ENCODE results near the gene OXSR1.
A peak's percentile ranks its signal among the peaks of the same experiment; 100 is the strongest.
"Not testable (repeated sequence)": the region's sequence is repeated elsewhere in the genome, so short reads cannot be mapped to it uniquely, and the experiment has no call there.

OXSR1 gene

DNA sequence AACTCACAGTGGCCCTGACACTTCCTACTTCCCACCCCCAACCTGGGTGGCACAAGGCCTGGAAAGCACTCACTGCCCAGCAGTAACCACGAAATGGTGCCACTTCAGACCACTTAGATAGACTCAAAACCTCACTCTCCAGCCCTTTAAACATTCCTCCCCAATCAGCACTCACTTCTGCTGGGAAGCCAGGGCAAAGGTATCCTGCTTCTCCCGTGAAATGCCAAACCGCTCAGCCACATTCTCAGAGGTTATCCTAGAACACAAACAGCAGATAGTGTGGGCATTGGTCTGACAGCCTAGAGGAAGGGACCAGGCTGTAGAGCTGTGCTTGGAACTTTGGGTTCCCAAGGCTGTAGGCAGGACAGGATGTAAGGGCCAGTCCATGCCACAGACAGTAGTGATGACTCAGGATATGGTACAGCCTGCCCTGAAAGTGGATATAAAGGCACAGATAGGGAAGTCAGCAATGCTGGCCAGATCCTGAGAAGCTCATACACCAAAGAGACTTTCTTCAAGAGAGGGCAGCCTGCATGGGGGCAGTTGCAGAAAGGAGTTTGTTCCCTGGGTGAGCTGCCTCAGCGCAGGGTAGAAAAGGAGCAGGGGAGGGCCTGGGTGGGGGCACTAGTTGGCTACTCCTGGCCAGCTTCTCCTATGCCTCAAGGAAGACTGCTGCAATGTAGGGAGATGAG, 37.6 kb upstream of the OXSR1 start:
- DNase-seq (ENCODE audit: low read depth): no peak

DNA sequence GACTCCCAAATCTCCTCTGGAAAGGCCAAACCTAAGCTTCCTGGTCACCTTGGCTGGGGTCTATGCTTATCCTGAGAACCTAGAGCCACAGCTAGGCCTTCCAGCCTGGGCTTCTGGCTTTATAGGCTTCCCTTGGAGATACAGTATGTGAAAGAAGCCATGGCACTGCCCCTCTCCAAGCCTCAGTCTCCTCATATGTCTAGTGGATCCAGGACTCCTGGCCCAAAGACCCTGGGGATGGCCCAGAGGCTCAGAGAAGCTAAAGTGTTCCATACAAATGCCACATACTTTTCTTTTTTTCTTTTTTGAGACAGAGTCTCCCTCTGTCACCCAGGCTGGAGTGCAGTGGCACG, 37.1 kb upstream of the OXSR1 start:
- DNase-seq (ENCODE audit: low read depth): no peak

DNA sequence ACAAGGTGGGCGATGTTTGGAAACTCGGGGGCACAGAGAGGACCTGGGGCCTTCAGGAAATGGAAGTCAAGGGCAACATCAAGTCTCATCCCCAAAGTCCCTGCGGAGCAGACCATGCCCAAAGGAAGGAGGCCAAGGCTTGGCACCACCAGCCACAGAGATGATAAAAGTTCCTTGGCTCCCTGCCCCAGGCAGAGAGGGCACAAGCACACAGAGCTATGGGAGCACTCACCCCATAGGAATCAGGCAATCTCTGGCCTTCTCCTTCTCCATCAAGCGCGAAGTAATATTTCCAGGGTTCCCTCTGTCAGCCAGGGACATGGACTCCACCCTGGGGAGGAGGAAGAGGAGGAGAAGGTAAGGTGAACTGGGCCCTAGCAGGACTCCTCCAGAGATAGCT, 36.3 kb upstream of the OXSR1 start:
- DNase-seq (ENCODE audit: low read depth): no peak

DNA sequence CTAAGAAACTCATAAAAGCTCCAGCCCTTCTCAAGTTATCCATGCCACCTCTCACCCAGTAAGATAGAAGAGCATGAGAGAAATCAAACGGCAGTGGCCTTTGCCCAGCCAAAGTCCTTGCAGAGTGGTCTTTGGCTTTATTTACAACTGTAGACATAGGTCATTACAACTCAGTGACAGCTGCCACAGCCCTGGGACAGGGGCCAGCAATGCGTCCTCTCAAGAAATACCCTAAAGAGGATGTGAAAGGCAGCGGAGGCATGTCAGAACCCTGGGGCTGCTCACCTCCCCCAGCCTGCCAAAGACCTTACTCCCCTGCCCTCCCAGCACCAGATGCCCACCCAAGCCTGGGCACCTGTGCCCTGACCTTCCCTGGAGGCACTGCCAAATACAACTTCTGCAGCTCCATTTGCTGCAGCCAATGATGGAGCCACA, 34.7 kb upstream of the OXSR1 start:
- DNase-seq (ENCODE audit: low read depth): no peak

DNA sequence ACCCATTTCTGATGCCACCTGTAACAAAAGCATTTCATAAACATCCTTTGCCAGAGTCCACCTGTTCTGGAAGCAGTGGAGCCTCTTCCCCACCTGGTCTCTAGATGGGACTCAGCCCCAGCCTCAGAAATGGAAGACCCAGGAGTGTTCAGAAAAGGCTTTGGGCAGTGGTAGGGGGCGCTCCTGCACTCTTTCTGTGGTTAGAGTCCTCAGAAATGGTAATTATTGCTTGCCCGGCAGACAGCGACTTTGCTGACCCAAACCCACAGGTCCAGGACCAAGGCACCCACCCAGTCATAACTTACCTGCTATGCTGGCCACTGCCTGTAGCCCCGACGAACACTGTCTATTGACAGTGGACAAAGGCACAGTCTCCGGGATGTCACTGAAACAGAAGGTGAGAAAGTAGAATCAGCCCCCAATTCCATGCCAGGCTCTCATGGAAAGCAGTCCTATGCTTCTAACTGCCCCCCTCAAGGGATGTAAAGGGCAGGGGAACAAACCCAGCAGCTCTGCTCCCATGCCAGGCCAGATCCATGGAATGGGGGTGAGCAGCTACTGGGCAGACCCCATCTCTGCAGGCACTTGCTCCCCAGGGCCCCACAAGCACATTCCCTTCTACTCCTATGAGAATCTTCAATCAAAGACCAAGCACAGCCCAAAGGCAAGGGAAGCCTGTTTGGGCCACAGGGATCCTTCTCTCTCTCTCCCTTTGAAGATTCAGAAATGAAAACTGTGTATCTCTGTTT, 33.5 kb upstream of the OXSR1 start:
- no peak for DNase-seq (ENCODE audit: low read depth)

DNA sequence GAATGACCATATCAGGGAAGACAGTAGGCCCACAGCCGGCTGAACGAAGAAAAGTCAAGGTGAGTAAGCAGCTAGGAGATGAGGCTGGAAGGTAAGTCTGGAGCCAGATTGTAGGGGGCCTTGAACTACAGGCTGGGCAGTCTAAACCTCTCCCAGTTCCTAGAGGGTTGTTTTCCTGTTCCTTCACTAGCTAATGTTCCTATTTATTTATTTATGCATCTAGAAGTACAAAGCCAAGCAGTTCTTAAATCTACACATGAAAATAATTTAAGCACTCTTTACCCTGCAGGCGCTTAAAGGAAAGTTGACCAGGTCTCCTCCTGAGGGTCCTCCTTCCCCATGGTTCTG, 32.2 kb upstream of the OXSR1 start:
- DNase-seq (ENCODE audit: low read depth): no peak

DNA sequence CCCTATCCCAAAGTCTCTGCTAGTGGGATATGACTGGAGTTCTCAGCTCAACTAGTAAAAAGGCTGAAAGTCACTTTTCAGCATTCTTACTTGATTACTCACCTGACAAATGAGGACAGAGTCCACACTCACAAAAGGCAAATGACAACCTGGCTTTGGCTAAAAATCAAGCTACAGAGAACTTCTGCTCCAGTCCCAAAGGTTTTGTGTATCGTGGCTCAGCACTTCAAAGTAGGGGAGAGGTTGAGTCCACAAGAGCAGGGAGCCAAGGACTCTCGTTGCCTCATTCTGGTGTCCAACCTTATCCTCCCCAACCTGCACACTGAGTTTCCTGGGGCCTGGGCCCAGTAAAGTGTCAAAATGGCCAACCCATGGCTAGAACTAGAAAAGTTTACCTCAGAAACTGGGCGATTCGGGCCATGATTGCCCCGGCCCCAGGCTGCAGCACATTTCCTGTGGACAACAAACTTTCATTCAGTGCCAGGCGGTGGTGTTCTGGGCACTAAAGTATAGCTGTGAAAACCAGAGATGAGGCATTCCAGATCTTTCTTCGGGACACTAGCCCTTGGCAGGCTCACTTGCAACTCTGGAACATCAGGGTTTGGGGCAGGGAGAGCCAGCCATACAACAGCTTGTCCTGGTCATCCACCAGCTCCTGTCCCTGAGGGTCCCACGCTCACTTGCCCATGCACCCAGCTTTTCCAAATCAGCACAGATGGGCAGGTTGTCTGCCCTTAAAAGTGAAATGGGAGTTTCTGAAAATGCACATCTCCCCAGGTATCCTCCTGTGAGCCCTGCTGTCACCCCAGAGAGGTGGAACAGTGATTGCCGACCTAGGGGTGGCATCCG, 31.6 kb upstream of the OXSR1 start:
- no peak for DNase-seq (ENCODE audit: low read depth)

DNA sequence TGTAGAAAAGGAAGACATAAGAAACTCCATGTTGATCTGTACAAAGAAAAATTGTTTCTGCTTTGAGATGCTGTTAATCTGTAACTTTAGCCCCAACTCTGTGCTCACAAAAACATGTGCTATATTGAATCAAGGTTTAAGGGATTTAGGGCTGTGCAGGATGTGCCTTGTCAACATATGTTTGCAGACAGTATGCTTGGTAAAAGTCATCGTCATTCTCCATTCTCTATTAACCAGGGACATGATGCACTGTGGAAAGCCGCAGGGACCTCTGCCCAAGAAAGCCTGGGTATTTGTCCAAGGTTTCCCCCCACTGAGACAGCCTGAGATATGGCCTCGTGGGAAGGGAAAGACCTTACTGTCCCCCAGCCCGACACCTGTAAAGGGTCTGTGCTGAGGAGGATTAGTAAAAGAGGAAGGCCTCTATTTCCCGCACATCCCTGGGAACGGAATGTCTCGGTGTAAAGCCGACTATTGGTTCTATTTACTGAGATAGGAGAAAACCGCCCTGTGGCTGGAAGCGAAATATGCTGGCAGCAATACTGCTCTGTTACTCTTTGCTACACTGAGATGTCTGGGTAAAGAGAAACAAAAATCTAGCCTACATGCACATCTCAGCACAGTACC, 30.7 kb upstream of the OXSR1 start:
- not testable (repeated sequence) for DNase-seq (ENCODE audit: low read depth)

DNA sequence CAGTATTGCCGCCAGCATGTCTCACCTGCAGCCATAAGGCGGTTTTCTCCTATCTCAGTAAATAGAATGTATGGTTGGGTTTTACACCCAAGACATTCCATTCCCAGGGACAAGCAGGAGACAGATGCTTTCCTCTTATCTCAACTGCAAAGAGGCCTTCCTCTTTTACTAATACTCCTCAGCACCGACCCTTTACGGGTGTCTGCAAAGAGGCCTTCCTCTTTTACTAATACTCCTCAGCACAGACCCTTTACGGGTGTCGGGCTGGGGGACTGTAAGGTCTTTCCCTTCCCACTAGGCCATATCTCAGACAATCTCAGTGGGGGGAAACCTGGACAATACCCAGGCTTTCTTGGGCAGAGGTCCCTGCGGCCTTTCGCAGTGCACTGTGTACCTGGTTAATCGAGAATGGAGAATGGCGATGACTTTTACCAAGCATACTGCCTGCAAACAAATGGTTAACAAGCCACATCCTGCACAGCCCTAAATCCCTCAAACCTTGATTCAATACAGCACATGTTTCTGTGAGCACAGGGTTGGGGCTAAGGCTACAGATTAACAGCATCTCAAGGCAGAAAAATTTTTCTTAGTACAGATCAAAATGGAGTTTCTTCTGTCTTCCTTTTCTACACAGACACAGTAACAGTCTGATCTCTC, 29.6 kb upstream of the OXSR1 start:
- DNase-seq (ENCODE audit: low read depth): not testable (repeated sequence)

DNA sequence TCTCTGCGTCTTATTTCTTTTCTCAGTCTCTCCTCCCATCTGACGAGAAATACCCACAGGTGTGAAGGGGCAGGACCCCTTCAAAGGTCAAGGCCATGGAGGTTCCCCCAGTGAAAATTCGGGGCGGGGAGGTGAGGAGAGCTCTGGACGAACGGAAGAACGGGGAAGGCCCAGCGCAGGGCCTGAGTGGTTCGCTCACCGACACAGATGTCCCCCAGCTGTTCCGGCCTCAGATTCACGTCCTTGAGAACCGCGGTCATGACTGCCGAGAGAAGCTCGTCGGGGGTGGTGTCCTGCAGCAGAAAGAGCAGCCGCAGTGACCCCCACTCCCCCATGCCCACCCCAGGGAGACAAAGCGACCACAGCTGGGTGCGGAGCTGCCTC, 29.0 kb upstream of the OXSR1 start:
- no peak for DNase-seq (ENCODE audit: low read depth)

DNA sequence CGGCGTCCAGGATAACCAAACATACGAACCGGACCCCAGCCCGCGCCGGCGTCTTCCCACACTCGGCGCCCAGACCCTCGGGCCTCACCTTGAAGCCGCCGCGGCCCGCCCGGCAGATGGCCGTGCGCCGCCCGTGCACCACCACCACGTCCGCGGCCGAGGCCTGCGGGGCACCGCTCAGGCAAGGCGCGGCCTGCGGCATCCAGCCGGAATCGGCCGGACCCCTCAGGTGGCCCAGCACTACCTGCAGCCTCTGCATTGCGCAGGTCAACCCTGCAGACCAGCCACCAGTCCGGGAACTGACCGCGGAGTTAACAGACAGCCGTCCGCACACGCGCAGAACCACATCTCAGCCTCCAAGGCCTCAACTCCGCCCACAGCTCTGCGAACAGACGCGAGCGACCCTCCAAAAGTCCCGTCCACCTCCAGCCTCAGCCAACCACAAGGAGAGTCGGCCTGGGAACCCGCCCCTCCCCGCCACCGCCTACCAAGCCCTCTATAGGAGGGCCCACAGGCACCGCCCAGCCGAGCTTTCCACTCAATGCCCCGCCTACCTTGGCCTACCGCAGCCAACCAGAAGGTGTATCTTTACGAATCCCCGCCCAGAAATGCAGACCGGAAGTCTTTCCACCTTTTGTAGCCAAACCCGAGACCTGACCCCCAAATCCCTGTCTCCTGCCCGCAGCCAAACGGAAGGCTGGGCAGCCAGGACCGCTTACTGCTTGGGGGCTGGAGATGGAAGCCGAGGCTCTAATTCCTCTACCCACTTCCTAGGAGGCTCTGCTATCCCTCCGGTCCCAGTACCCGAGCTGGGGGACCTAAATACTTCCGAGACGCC, 28.3 kb upstream of the OXSR1 start, which contains the start of gene ACAA1:
Gene ACAA1, minus strand, starts transcription at position 351 of the 838 bp plus-strand sequence. Its CDS starts 92 bp downstream, at position 259.
- peak; percentile 98 for DNase-seq (ENCODE audit: low read depth)

DNA sequence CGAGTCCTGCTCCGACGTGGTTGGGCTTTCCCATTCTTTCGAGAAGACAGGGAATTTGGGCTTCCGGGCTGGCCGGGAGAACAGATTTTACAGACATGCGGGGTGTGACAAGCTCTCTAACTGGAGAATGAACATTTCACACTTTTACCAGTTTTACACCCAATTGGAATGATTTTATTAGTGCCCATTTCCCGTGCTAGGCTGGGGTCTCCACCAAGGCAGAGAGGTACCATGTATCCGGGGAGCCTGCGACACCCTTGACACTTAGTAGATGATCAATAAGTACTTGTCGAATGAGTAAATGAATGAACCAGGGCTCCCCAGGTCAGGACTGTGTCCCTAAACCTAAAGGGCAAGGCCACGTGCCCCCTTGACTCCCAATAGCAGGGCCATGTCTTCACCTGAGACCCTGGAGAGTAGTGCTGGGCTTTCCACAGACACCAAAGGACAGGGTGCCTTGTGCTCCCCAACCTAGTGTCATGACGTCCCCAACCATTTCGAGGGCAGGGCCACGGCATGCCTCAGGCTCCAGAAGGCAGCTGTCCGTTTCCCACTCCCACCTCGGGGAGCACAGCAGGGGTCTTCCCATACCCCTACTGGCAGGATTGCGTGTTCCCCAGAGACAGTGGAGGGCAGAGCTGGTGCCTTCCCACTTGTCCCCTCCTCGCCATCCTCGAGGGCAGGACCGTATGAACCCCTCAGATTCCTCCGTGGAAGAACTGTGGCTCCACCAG, 27.6 kb upstream of the OXSR1 start:
- DNase-seq (ENCODE audit: low read depth): no peak

DNA sequence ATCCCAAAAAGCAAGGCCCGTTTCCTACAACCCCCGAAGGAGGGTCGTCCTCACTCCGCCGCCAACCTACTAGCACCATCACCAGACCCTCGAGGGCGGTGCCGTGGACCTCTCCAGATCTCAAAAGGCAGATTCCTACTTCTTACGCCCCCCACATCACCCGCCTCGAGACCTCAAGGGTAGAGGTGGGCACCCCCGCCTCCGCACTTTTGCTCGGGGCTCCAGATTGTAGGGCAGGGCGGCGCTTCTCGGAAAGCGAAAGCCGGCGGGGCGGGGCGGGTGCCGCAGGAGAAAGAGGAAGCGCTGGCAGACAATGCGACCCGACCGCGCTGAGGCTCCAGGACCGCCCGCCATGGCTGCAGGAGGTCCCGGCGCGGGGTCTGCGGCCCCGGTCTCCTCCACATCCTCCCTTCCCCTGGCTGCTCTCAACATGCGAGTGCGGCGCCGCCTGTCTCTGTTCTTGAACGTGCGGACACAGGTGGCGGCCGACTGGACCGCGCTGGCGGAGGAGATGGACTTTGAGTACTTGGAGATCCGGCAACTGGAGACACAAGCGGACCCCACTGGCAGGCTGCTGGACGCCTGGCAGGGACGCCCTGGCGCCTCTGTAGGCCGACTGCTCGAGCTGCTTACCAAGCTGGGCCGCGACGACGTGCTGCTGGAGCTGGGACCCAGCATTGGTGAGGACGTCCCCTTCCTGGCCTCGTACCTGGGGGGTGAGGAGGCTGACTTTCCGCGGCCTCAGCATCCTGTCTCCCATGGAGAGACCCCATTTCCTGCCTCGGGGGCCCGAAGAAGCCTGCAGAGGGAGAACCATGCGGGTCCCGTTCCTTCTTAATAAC, 26.8 kb upstream of the OXSR1 start, which contains the start of gene MYD88:
Gene MYD88, plus strand, starts transcription at position 313 of the 842 bp plus-strand sequence. Its CDS starts 40 bp downstream, at position 353.
- DNase-seq (ENCODE audit: low read depth): peak; percentile 74

DNA sequence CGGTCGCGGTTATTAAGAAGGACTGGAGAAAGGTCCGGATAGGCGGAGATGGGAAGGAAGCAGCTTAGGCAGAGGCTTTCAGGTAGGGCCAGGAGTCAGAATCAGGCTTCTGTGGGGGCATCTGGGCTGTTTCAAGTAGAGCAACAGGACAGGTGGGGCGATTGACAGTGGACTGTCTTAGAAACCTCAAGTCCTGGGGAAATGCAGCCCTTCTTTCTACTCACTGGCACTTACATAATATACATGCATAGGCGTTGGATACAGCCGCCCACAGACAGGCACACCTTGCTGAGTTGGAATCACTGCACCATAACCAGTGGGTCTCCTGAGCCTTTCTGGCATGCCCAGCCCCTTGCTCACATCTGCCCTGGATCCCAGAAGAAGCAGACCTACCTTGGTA, 26.1 kb upstream of the OXSR1 start:
- DNase-seq (ENCODE audit: low read depth): no peak

DNA sequence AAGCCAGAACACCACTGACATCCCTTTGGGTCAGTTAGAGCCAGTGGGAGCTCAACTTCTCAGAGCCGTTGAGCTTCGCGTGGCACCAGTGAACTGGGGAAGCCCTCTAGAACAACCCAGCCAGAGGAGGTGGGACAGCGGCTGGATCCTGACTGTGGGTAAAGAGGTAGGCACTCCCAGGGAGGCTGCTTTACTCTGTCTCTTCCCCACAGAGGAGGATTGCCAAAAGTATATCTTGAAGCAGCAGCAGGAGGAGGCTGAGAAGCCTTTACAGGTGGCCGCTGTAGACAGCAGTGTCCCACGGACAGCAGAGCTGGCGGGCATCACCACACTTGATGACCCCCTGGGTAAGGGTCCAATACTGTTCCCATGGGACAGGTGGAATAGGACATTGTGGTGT, 25.7 kb upstream of the OXSR1 start:
- DNase-seq (ENCODE audit: low read depth): no peak

DNA sequence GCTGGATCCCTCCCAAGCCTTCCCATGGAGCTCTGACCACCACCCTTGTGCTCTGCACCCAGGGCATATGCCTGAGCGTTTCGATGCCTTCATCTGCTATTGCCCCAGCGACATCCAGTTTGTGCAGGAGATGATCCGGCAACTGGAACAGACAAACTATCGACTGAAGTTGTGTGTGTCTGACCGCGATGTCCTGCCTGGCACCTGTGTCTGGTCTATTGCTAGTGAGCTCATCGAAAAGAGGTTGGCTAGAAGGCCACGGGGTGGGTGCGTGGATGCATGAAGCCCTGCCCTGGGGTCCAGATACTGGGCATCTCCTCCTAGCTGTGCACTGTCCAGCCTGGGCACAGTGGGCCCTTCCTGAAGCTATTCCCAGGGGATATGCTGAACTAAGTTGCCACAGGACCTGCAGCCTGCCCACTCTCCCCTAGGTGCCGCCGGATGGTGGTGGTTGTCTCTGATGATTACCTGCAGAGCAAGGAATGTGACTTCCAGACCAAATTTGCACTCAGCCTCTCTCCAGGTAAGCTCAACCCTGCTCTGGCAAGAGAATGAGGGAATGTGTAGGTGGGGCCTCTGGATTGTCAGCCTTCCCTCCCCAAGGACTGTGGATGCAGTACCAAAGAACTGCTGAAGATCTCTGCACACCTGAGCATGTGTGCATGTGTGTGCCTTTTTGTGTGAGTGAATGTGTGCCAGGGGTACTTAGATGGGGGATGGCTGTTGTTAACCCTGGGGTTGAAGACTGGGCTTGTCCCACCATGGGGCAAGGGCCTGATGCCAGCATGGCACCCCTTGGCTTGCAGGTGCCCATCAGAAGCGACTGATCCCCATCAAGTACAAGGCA, 24.8 kb upstream of the OXSR1 start:
- DNase-seq (ENCODE audit: low read depth): no peak

DNA sequence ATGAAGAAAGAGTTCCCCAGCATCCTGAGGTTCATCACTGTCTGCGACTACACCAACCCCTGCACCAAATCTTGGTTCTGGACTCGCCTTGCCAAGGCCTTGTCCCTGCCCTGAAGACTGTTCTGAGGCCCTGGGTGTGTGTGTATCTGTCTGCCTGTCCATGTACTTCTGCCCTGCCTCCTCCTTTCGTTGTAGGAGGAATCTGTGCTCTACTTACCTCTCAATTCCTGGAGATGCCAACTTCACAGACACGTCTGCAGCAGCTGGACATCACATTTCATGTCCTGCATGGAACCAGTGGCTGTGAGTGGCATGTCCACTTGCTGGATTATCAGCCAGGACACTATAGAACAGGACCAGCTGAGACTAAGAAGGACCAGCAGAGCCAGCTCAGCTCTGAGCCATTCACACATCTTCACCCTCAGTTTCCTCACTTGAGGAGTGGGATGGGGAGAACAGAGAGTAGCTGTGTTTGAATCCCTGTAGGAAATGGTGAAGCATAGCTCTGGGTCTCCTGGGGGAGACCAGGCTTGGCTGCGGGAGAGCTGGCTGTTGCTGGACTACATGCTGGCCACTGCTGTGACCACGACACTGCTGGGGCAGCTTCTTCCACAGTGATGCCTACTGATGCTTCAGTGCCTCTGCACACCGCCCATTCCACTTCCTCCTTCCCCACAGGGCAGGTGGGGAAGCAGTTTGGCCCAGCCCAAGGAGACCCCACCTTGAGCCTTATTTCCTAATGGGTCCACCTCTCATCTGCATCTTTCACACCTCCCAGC, 24.0 kb upstream of the OXSR1 start:
- DNase-seq (ENCODE audit: low read depth): no peak

DNA sequence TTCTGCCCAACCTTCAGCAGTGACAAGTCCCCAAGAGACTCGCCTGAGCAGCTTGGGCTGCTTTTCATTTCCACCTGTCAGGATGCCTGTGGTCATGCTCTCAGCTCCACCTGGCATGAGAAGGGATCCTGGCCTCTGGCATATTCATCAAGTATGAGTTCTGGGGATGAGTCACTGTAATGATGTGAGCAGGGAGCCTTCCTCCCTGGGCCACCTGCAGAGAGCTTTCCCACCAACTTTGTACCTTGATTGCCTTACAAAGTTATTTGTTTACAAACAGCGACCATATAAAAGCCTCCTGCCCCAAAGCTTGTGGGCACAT, 23.4 kb upstream of the OXSR1 start:
- no peak for DNase-seq (ENCODE audit: low read depth)

All from activated T-cell treated with anti-CD3 and anti-CD28 coated beads for 24 hours (primary cell).